HepG2 (cell line): Measurements from ENCODE around the gene ZFP3. TPM values are rescaled to one million over a fixed set of nuclear protein-coding genes. Genes with fewer than 3 reads are reported as not detected.
"Not testable (repeated sequence)": the region's sequence is repeated elsewhere in the genome, so short reads cannot be mapped to it uniquely, and the experiment has no call there.

Experiments
- ATAC-seq: fragments of 200-7000 bp; cut with Tn5 transposase; 3 replicates; pipeline ENCODE4 v1.9.1; 2020; ENCODE audit warnings: mild to moderate bottlenecking, moderate library complexity
- BruUV-seq: library from RNA; stranded (reverse); fragments of 400-500 nt; replicated peaks from 2 replicates; lab custom pipeline; 2021; lab: Mats Ljungman, UMichigan
- CTCF ChIA-PET: fragments of 300-600 bp; formaldehyde crosslinking; extraction: SDS; loops from one replicate; lab custom pipeline; 2021; ENCODE audit warnings: low total read pairs, inconsistent platforms, low intra/inter-chr PET ratio; lab: Yijun Ruan, JAX
- POLR2A ChIA-PET: fragments of 350-600 bp; sonication (Branson Sonifier 250); formaldehyde crosslinking; loops from one replicate; lab custom pipeline; 2020; ENCODE audit warnings: antibody characterized with exemption, inconsistent platforms; lab: Yijun Ruan, JAX
- DNase-seq: peaks from one replicate; pipeline ENCODE4 v3.0.0-alpha.2; 2015; ENCODE audit warnings: low spot score
- FAIRE-seq: peaks from 3 replicates; lab custom pipeline; 2011; peaks lifted over from hg19 to GRCh38; lab: Jason Lieb, UNC
- H2AFZ ChIP-seq: one replicate; pipeline ENCODE4 v1.6.1; 2011; ENCODE audit warnings: low read length, inconsistent platforms
- H3K27ac ChIP-seq: fragments of 300-600 bp; 3 replicates; pipeline ENCODE4 v1.8.0; 2011; ENCODE audit warnings: mixed run types, mild to moderate bottlenecking, mixed read lengths, low read length, inconsistent platforms; ENCODE audit not compliant: insufficient read depth; ENCODE audit errors: extremely low read length
- H3K27me3 ChIP-seq, 2 experiments: fragments of 200-600 bp in 1 of 2; 2 replicates in 1 of 2; 3 replicates in 1 of 2; pipeline versions ENCODE4 v1.6.0 to v1.8.0; 2011; ENCODE audit warnings: low read length in 2 of 2, mild to moderate bottlenecking in 2 of 2, moderate library complexity in 2 of 2, inconsistent platforms in 1 of 2; ENCODE audit not compliant: insufficient read depth in 2 of 2, control insufficient read depth in 1 of 2
- H3K36me3 ChIP-seq, 2 experiments: fragments of 200-600 bp in 1 of 2; replicated peaks in 1 of 2; 2 replicates in 1 of 2; 3 replicates in 1 of 2; pipeline versions ENCODE4 v1.5.1 to v1.8.0; 2011; ENCODE audit warnings: low read length in 2 of 2, inconsistent platforms in 1 of 2; ENCODE audit not compliant: insufficient read depth in 2 of 2, control insufficient read depth in 1 of 2
- H3K4me1 ChIP-seq: 2 replicates; pipeline ENCODE4 v1.5.1; 2012; ENCODE audit warnings: low read length, inconsistent platforms; ENCODE audit not compliant: insufficient read depth
- H3K4me2 ChIP-seq: 2 replicates; pipeline ENCODE4 v1.6.0; 2011; ENCODE audit warnings: low read depth, low read length, inconsistent platforms
- H3K4me3 ChIP-seq, 3 experiments: fragments of 200-600 bp in 1 of 3; sonication (generic), shearing (Covaris generic) in 1 of 3; replicated peaks in 1 of 3; 2 replicates each; pipeline ENCODE4 v1.5.1; 2011 to 2016; ENCODE audit warnings: low read length in 3 of 3, inconsistent platforms in 2 of 3, low read depth in 2 of 3, mild to moderate bottlenecking in 2 of 3, control low read depth in 1 of 3, mixed read lengths in 1 of 3; ENCODE audit not compliant: insufficient read depth in 1 of 3
- H3K79me2 ChIP-seq: one replicate; pipeline ENCODE4 v1.6.1; 2011; ENCODE audit warnings: low read length, inconsistent platforms; ENCODE audit not compliant: insufficient read depth
- H3K9ac ChIP-seq: 2 replicates; pipeline ENCODE4 v1.6.0; 2011; ENCODE audit warnings: mild to moderate bottlenecking, low read depth, low read length, inconsistent platforms; ENCODE audit not compliant: insufficient read depth
- H3K9me3 ChIP-seq: 2 replicates; pipeline ENCODE4 v1.5.1; 2012; ENCODE audit warnings: mild to moderate bottlenecking, low read length
- H4K20me1 ChIP-seq: 2 replicates; pipeline ENCODE4 v1.6.0; 2011; ENCODE audit warnings: inconsistent platforms, mild to moderate bottlenecking, low read length, moderate library complexity; ENCODE audit not compliant: insufficient read depth
- HNF4A ChIP-seq: sonication (generic); formaldehyde crosslinking; IDR thresholded peaks from 2 replicates; pipeline ENCODE4 v1.4.0; 2020; ENCODE audit warnings: missing genetic modification reagents
- HNRNPUL1 ChIP-seq: fragments of 200-400 bp; formaldehyde crosslinking; IDR thresholded peaks from 2 replicates; pipeline ENCODE4 v1.6.1; 2017; ENCODE audit warnings: low read depth, mild to moderate bottlenecking, low read length, moderate library complexity
- KLF11 ChIP-seq: IDR thresholded peaks from 2 replicates; pipeline ENCODE4 v1.6.1; 2016; ENCODE audit warnings: missing compliant biosample characterization
- MED1 ChIP-seq: sonication (generic); formaldehyde crosslinking; IDR thresholded peaks from 2 replicates; pipeline ENCODE4 v1.4.0; 2020; ENCODE audit warnings: missing genetic modification reagents
- MIER2 ChIP-seq: IDR thresholded peaks from 2 replicates; pipeline ENCODE4 v1.6.1; 2016; ENCODE audit warnings: missing biosample characterization, missing genetic modification reagents
- NONO ChIP-seq, 2 experiments: fragments of 450-650 bp in 1 of 2; sonication (generic) in 1 of 2; formaldehyde crosslinking in 1 of 2; IDR thresholded peaks in 1 of 2; conservative IDR thresholded peaks in 1 of 2; 2 replicates each; pipeline versions ENCODE4 v1.6.1 to v1.8.0; 2017 to 2022; ENCODE audit warnings: mild to moderate bottlenecking in 1 of 2, missing genetic modification reagents in 1 of 2, moderate library complexity in 1 of 2
- POLR2G ChIP-seq: fragments of 200-400 bp; formaldehyde crosslinking; IDR thresholded peaks from 2 replicates; pipeline ENCODE4 v1.6.1; 2018; ENCODE audit warnings: mild to moderate bottlenecking, low read depth, low read length, moderate library complexity
- TARDBP ChIP-seq: sonication (generic); formaldehyde crosslinking; IDR thresholded peaks from 2 replicates; pipeline ENCODE4 v1.8.0; 2022; ENCODE audit warnings: mild to moderate bottlenecking, missing genetic modification reagents
- THAP11 ChIP-seq: IDR thresholded peaks from 2 replicates; pipeline ENCODE4 v1.6.1; 2016; ENCODE audit warnings: missing biosample characterization, missing genetic modification reagents
- ZNF501 ChIP-seq: sonication (generic); formaldehyde crosslinking; IDR thresholded peaks from 2 replicates; pipeline ENCODE4 v1.5.1; 2020; ENCODE audit warnings: mild to moderate bottlenecking, moderate library complexity, missing genetic modification reagents
- ZNF552 ChIP-seq: sonication (generic); formaldehyde crosslinking; IDR thresholded peaks from 2 replicates; pipeline ENCODE4 v1.9.0; 2022; ENCODE audit warnings: missing genetic modification reagents, mild to moderate bottlenecking, borderline replicate concordance
- WGBS: methylation state at CpG from one replicate; pipeline ENCODE4 v1.1.6; 2017; ENCODE audit warnings: low lambda C conversion rate; 5-methylcytosine and 5-hydroxymethylcytosine counted together
- in situ Hi-C: cut with HindIII; loops from 2 replicates; pipeline ENCODE4 v1.10.0; 2017; ENCODE audit warnings: low pct_unique_long_range_greater_than_20kb; ENCODE audit not compliant: extremely low pct_ligation_motif_present
- intact Hi-C: fragments of 100-400 bp; cut with micrococcal nuclease; formaldehyde crosslinking; loops from one replicate; pipeline ENCODE4 v1.10.0; 2022; ENCODE audit not compliant: unreplicated experiment
- polyA plus RNA-seq, 8 experiments: library from polyadenylated mRNA; depleted of rRNA in 3 of 8; stranded (reverse) in 7 of 8; unstranded in 1 of 8; fragments of >200 nt; fragmentation: Illumina TruSeq in 4 of 8; extraction: Trizol in 4 of 8; gene quantifications; 2 replicates each; pipeline versions ENCODE4 v1.2.1 to v1.2.3, GENCODE V29; 2011 to 2016; ENCODE audit warnings: low read depth in 4 of 8, missing spikeins in 1 of 8, mixed read lengths in 1 of 8; ENCODE audit not compliant: insufficient read depth in 1 of 8
- total RNA-seq, 5 experiments: library from RNA; depleted of rRNA; stranded (reverse); fragments of >200 nt; fragmentation: Illumina TruSeq; extraction: Trizol; gene quantifications; 2 replicates each; pipeline ENCODE4 v1.2.3, GENCODE V29; 2016; ENCODE audit warnings: low read depth in 1 of 5
- TF ChIP-seq, protein P1 (sequence below): sonication (generic); formaldehyde crosslinking; IDR thresholded peaks from 2 replicates; pipeline ENCODE4 v1.4.0; 2020; ENCODE audit warnings: mild to moderate bottlenecking, missing genetic modification reagents

The ZFP3 gene
- total and polyA plus RNA-seq, 2 of the 13 experiments (the other 11 are each of a cell fraction or from before 2014, with no cell fraction given), result not detected

GRCh38 chr17:5128905-5129535 lies 50.8 kb downstream of the ZFP3 start (continued):
- no peak for TF ChIP-seq ZNF552 (CRISPR knock-in tag)
- no peak for TF ChIP-seq NONO (IDR thresholded peaks at IDR 0.05)
- TF ChIP-seq NONO (CRISPR knock-in tag; conservative IDR thresholded peaks at IDR 0.05), result no peak
- no peak for TF ChIP-seq MIER2 (CRISPR knock-in tag)
- no peak for TF ChIP-seq THAP11
- TF ChIP-seq, protein P1, sequence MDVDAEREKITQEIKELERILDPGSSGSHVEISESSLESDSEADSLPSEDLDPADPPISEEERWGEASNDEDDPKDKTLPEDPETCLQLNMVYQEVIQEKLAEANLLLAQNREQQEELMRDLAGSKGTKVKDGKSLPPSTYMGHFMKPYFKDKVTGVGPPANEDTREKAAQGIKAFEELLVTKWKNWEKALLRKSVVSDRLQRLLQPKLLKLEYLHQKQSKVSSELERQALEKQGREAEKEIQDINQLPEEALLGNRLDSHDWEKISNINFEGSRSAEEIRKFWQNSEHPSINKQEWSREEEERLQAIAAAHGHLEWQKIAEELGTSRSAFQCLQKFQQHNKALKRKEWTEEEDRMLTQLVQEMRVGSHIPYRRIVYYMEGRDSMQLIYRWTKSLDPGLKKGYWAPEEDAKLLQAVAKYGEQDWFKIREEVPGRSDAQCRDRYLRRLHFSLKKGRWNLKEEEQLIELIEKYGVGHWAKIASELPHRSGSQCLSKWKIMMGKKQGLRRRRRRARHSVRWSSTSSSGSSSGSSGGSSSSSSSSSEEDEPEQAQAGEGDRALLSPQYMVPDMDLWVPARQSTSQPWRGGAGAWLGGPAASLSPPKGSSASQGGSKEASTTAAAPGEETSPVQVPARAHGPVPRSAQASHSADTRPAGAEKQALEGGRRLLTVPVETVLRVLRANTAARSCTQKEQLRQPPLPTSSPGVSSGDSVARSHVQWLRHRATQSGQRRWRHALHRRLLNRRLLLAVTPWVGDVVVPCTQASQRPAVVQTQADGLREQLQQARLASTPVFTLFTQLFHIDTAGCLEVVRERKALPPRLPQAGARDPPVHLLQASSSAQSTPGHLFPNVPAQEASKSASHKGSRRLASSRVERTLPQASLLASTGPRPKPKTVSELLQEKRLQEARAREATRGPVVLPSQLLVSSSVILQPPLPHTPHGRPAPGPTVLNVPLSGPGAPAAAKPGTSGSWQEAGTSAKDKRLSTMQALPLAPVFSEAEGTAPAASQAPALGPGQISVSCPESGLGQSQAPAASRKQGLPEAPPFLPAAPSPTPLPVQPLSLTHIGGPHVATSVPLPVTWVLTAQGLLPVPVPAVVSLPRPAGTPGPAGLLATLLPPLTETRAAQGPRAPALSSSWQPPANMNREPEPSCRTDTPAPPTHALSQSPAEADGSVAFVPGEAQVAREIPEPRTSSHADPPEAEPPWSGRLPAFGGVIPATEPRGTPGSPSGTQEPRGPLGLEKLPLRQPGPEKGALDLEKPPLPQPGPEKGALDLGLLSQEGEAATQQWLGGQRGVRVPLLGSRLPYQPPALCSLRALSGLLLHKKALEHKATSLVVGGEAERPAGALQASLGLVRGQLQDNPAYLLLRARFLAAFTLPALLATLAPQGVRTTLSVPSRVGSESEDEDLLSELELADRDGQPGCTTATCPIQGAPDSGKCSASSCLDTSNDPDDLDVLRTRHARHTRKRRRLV (CRISPR knock-in tag), result no peak
- no peak for TF ChIP-seq MED1 (CRISPR knock-in tag)
- TF ChIP-seq ZNF501 (CRISPR knock-in tag), result no peak
- no peak for TF ChIP-seq KLF11
- no peak for TF ChIP-seq HNF4A (CRISPR knock-in tag)
- no peak for TF ChIP-seq POLR2G
- TF ChIP-seq TARDBP (CRISPR knock-in tag), result no peak
- no peak for TF ChIP-seq HNRNPUL1

DNA sequence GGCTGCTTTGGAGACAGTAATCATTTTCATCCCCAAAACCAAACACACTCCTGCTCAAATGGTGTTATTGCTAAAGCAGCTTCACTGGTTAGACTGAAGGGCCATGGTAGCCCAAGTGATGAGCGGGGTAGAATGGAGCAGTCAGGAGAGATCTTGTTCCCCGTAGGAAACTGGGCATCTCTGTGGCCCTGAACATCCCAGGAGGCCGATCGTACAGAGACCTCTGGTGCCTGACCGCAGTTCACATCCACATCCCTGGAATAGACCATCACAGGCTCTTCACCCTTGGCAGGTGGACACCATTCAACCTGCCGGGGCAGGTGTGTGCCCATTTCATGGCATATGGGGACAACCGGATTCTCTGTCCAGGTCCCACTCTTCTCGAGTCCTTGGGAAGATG lies 51.5 kb downstream of the ZFP3 start:
- CTCF ChIA-PET, H4K20me1 ChIP-seq, FAIRE-seq, H3K36me3 ChIP-seq, H3K9ac ChIP-seq, DNase-seq, in situ Hi-C loops, H3K9me3 ChIP-seq, H3K27ac ChIP-seq, BruUV-seq, H3K4me2 ChIP-seq, H3K4me1 ChIP-seq, intact Hi-C loops, ATAC-seq, H3K4me3 ChIP-seq, POLR2A ChIA-PET, H3K79me2 ChIP-seq, H2AFZ ChIP-seq: not testable (repeated sequence)
- peaks cover 2 to 19% of the 10 kb centered on the region in 2 experiments; a peak in 4 of 5 replicates for H3K27me3 ChIP-seq
- WGBS, result 65% methylated on average over 3 of the region's 8 CpGs

GRCh38 chr17:5130261-5130660 lies 52.0 kb downstream of the ZFP3 start:
- H3K9ac ChIP-seq, POLR2A ChIA-PET, FAIRE-seq: not testable (repeated sequence)

More at GRCh38 chr17:5130261-5130660, 52.0 kb downstream of the ZFP3 start:
- 65% methylated on average over 8 of the region's 10 CpGs for WGBS
- peaks cover 2 to 19% of the 10 kb centered on the region in 2 experiments; a peak in 4 of 5 replicates for H3K27me3 ChIP-seq
- H3K4me3 ChIP-seq, DNase-seq, H3K4me2 ChIP-seq, H3K27ac ChIP-seq, H3K36me3 ChIP-seq, H4K20me1 ChIP-seq, CTCF ChIA-PET, H3K79me2 ChIP-seq, ATAC-seq, H3K4me1 ChIP-seq, H2AFZ ChIP-seq, intact Hi-C loops, in situ Hi-C loops, BruUV-seq, H3K9me3 ChIP-seq: not testable (repeated sequence)
